ENCODE data around the gene POU4F2.

DNA sequence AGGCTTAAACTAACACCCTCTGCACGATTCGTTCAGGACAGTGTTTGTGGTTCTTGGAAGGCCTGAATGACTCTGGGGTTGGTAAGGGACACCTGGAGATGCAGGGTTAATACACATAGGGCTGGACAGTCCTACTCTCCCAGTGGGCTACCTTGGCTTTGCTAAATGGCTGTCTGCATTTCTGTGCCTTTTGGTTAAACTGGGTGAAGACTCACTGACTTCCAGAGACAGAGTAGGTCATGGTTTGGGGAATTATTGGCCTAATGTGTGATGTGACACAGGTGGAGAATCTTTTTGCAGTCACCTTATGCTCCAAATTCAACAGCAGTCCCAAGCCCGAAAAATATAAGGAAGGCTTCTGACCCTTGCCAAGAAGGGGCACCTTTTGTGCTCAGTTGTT, 10.5 kb downstream of the POU4F2 start:
- TF ChIP-seq, protein P1, sequence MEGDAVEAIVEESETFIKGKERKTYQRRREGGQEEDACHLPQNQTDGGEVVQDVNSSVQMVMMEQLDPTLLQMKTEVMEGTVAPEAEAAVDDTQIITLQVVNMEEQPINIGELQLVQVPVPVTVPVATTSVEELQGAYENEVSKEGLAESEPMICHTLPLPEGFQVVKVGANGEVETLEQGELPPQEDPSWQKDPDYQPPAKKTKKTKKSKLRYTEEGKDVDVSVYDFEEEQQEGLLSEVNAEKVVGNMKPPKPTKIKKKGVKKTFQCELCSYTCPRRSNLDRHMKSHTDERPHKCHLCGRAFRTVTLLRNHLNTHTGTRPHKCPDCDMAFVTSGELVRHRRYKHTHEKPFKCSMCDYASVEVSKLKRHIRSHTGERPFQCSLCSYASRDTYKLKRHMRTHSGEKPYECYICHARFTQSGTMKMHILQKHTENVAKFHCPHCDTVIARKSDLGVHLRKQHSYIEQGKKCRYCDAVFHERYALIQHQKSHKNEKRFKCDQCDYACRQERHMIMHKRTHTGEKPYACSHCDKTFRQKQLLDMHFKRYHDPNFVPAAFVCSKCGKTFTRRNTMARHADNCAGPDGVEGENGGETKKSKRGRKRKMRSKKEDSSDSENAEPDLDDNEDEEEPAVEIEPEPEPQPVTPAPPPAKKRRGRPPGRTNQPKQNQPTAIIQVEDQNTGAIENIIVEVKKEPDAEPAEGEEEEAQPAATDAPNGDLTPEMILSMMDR (IDR thresholded peaks at IDR 0.05): no peak
- no peak for TF ChIP-seq POLR2A (IDR thresholded peaks at IDR 0.05)
- TF ChIP-seq EP300 (IDR thresholded peaks at IDR 0.05): no peak
